Stimulated activated CD4-positive, alpha-beta T cell treated with anti-CD3 and anti-CD28 coated beads, Interleukin-2, amount 100 ng/mL, for 48 hours (primary cell): ENCODE data around the gene PAX5.

Source experiments
- DNase-seq, 2 donors: peaks; one replicate each; pipeline ENCODE4 v3.0.0-alpha.2; 2020

PAX5 gene

GRCh38 chr9:36985769-36986467, 48.1 kb downstream of the PAX5 start:
- no peak for DNase-seq

- no peak for DNase-seq
These were observed 48.9 kb downstream of the PAX5 start for GRCh38 chr9:36985061-36985768.

GRCh38 chr9:36980148-36980974, 53.7 kb downstream of the PAX5 start:
- no peak for DNase-seq

DNA sequence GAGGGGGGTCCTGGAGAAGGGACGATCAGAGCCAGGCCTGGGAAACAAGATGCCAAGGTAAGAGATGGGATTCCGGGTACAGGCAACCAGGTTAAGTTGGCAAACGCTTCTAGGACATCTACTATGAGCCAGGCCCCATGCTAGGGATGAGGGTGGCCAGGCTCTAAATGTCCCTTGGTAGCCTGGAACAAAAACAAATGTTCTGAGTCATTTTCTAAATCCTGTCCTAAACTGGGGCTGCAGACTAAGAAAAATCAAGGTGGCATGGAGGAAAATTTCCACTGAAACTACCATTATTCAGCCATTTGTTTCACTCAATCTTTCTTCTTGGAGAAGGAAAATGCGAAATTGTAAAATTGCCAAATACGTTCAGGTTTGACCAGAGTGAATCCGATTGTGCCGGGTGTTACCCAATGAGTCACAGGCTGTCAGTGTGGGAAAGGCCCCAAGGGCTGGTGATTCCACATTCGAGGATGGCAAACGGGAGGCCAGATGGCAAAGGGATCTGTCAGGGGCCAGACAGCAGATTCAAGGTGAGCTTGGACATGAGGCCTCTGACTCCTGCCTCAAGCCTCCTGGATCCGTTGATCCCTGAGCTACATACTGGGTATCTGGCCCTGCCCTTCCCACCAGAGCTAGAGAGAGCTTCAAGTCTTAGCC, 57.6 kb downstream of the PAX5 start:
- no peak for DNase-seq

DNA sequence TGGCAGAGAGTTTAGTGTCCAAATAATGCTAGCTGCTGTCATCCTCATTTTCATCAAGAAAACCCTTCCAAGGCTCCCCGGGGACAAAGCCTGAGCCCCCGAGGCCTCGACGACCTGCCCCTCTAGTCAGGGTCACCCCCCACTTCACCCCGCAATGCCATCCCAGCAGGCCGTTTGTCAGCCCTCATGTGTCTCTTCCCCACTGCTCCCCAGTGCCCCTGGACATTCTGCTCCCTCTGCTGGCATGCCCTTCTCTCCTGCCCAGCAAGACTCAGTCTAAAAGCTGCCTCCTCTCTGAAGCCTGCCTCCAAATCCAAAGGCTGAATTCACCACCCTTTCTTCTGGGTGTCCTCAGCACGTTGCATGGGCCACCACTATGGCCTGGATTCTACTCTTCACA, 59.3 kb downstream of the PAX5 start:
- no peak for DNase-seq

- no peak for DNase-seq
These were observed 62.1 kb downstream of the PAX5 start for GRCh38 chr9:36971935-36972488.

GRCh38 chr9:36970007-36970888, 63.8 kb downstream of the PAX5 start:
- no peak for DNase-seq

GRCh38 chr9:36969216-36969771, 64.8 kb downstream of the PAX5 start:
- no peak for DNase-seq

DNA sequence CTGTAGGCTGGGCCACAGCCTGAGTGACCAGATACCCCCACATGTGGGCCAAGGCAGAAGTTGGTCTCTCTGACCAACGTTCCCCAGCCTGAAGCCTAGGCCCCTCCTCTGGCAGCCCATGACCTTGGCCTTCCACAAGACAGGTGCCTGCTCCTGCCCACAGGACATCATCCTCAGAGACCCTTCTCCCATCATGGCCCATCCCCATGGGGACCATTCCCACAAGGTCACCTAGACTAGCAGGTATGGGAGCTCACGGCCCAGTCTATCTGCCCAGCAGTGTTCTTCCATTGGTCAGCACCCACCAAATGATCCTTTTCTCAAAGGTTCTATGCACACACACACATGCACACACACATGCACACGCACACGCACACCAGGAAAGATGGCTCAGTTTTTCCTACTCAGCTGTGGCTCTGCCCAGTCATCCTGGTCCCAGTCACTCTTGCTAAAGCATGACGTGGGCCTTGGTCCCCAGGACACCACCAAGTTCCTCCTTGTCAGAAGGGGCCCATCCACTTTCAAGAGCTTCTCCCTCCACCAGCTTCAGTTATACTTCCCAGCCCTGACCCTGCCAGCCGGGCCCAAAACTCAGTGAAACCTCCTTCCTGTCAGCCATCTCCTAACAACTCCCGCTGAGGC, 65.4 kb downstream of the PAX5 start:
- no peak for DNase-seq

DNA sequence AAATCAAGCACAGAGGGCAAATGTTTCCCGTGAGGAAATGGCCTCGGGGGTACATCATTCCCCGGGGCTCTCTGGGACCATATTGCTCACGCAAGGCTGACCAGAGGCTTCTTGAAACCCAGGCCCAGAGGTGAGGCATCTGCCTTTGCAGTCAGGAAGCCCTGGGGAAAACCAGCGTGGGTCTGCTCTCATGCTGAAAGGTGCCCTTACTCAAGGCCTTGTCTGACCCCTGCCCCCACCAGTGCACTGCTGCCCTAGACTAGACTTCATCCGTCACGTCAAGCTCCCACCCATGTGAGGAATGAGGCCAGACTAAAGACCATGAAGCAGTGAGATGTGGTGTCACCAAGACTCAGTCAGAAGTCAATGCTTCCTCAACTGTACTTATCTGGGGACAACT, 66.1 kb downstream of the PAX5 start:
- DNase-seq, result no peak

DNA sequence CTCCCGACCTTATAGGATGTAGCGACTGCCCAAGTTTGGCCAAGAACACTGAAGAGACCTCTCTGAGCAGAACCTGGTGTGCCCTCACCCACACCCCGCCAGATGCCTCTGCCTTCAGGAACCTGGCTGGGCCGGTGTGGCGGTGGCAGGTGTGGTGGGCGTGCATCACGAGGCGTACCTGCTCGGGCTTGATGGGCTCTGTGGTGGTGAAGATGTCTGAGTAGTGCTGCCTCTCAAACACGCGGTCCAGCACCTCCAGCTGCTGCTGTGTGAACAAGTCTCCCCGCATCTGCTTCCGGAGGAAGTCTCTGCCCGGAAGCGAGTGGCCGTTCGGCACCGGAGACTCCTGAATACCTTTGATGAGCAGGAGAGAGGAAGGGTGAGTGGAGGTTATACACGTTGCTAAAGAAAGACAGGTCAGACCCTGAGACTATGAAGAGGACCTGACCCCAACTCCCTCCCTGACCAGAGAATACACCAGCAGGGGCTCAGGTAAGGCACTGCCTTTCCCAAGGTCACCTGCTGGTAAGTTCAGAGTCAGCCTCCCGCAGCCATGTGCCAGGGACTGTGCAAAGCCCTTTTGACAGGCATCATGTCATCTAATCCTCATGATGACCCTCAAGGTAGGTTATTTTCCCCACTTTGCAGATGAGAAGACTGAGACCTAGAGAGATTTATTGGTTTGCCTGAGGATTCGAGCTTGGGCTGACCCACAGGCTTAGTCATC, 67.5 kb downstream of the PAX5 start:
- no peak for DNase-seq

DNA sequence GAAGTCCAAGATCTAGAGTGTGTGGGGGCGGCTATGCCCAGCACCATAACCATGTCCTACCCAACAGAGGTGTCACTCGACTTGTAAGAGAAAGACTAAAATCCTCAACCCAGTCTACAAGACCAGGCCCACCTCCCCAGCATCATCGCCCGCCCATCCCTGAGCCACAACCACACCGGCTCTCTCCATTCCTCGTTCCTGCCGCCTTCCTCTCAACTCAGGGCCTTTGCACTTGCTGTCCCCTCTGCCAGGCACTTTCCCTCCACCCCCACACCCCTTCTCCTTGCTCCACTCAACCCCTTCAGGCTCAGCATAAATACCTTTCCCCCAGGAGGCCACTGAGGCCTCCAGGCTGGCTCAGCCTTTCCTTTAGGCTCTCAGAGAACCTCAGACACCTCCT, 69.3 kb downstream of the PAX5 start:
- no peak for DNase-seq

- DNase-seq, result no peak
These were observed 70.7 kb downstream of the PAX5 start for GRCh38 chr9:36963346-36963745.

DNA sequence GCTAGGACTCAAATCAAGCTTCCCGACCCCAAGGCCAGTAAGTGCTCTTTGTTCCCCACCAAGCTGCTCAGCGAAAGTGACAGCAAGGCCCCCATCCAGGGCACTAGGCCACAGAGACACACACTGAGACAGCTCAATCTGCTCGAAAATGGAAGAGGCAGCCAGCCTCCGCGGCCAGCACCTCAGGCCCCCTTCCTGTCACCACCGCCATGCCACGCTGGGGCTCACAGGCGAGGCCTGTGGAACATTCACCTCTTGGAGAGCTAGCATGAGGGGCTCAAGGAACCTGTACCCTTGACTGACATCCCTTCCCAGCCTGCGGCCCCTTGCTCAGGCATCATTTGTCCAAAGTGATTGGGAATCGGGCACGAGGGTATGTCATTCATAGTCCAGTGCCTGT, 71.4 kb downstream of the PAX5 start:
- DNase-seq, result no peak

DNA sequence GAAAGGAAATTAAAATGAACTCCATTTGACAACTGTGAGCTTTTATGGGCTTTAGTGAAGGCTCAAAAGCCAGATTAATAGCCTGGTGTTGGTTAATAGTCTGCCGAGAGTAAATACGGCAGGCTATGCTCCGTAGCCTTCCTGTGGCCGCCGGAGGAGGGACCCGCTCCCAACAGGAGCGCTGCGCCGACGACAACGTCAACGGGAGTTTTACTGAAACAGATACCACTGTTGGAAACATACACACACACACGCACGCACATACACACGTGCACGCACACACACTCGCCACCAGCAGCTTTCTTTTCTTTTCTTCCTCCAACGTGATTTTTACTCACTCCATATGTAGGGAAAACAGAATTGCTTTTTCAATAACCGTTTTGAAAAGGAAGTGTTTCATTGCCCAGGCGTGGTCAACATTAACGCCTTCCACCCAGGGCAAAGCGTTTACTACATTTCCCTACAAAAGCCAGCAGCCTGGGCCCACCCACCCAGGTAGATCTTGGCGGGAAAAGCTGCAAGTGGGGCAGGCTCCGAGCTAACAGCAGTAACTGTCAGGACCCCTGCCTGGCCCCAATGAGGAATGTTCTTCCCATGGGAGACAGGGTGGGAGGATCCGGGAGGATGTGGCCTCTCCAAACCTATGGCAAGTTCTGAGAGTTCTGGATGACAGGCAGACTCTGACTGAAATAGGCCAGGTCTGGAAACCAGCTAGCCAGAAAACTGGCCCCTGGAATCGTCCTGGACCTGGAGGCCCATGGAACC, 72.3 kb downstream of the PAX5 start:
- DNase-seq, result no peak

DNA sequence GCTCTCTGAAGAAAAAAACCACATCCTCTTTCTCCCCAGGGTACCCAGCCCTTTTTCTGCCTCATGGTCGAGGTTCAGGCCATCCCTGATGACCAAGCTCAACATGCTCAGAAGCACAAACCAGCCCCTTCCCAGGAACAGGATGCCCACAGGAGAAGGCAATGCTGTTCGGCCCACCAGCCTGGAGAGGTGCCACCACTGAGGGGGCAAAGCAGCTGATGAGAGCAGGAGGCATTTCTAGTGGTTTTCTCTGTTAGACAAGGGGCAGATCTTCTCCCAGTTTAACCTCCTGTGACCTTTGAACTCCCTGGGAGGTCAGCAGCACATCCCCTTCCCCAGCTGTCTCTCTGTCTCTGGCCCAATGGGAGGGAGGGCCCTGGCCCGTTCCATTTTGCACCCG, 73.0 kb downstream of the PAX5 start:
- DNase-seq, result no peak

DNA sequence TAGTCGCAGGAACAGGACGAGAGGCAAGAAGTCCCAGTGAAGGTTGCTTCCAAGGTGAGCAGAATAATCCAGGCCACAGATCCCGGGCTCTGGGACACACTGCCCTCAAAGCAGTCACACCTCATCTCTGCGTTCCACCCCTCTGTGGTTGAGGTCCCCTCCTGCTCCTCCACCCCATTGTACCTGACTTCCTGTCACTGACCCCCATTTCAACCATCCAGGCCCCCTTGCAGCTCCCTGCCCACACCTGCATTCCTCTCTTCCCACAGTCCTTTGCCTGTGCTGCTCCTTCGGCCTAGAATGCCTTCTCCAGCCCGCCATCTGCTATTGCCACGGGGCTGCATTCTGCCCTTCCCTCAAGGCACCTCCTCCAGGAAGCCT, 73.5 kb downstream of the PAX5 start:
- DNase-seq, result no peak

- DNase-seq, result no peak
These were observed 74.1 kb downstream of the PAX5 start for GRCh38 chr9:36959681-36960574.

- DNase-seq, result no peak
These were observed 77.2 kb downstream of the PAX5 start for GRCh38 chr9:36956908-36957307.
